Eye (tissue), 1 donor: Measurements from ENCODE around the gene CASTOR1.

ENCODE experiments used
- DNase-seq: peaks from one replicate; pipeline ENCODE4 v3.0.0-alpha.2; 2015

Gene CASTOR1

GRCh38 chr22:30318799-30319419 lies 29.6 kb upstream of the CASTOR1 start:
- no peak for DNase-seq

GRCh38 chr22:30317778-30318177 lies 28.5 kb upstream of the CASTOR1 start:
- no peak for DNase-seq

DNA sequence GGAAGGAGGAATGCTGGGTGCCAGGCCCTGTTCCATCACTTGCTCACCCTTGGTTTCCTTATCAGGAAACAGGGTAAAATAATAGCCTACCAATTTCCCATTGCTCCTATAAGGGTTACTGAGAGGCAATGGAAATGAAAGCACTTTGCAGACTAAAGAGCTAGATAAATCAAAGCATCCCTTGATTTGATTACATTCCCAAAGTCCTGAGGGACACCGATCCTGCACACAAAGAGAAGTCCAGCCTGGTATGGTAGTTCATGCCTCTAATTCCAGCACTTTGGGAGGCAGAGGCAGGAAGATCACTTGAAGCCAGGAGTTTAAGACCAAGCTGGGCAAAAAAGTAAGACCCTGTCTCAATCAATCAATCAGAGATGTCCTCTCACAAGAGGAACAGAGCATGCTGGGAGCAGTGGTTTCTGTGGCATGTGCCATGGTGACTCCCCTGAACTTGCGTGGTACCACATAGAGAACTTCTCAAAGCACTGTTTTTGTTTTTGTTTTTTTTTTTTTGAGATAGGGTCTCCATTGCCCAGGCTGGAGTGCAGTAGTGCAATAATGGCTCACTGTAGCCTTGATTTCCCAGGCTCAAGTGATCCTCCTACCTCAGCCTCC lies 26.8 kb upstream of the CASTOR1 start:
- DNase-seq = no peak

GRCh38 chr22:30314915-30315314 lies 25.6 kb upstream of the CASTOR1 start:
- DNase-seq = no peak

GRCh38 chr22:30313527-30314363 lies 24.4 kb upstream of the CASTOR1 start:
- DNase-seq = no peak

- DNase-seq = no peak
Observed at GRCh38 chr22:30312053-30312452, 22.7 kb upstream of the CASTOR1 start.

DNA sequence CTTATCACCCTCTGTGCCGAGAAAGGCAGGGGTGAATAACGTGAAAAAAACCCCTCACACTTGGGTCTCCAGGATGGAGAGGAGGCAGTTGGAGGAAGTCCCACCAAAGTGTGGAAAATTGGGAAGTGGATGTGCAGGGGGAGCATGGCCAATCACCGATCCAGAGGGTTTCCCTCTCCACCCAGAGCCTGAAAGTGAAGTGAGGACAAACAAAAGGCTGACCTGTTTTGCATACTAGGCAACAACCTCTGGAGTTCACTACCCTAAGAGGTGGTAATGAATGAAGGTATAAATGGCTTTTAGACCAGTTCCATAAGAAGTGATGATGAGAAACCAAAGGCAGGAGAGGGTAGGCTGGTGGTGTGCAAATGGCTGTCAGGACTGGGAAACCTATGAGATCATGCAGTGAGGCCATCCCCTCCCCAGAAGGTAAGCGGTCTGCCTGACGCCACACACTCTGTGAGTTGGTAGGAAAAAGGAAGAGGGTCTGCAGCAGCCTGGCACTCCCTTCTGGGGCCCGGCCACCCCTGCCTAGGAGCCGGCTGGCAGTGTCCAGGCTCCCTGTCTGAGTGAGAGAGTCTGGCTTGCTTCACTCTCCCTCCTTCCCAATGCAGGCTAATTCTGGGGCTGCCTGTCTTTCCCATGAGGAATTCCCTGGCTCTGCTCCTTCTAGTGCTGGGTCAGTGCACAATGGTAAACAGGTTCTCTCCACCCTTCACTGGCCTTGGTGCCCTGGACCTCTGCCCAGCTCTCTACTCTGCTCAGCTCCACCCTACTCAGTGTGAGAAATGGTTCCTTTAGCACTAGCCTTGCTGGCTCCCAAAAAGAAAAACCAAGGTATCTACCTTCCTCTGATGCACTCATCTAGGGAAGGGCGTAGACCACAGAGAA lies 21.8 kb upstream of the CASTOR1 start:
- peak; percentile 16 for DNase-seq

GRCh38 chr22:30309951-30310741 lies 20.8 kb upstream of the CASTOR1 start:
- no peak for DNase-seq

GRCh38 chr22:30308518-30309230 lies 19.4 kb upstream of the CASTOR1 start:
- DNase-seq = peak; percentile 35

DNA sequence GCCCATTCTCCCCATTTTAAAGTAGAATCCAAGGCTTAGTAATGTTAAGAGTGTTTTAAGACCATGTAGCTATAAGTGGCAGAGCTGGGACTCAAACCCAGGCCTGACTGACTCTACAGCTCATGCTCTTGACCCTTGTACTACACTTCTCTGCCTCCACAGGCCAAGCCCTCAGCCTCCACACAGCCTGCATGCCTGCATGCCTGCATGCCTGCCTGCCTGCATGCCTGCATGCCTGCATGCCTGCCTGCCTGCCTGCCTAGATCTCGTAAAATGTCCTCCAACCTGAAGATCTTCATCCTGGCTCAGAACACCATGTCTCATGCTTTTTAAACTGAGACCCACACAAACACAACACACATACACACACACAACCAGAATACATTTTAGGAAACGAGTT lies 18.8 kb upstream of the CASTOR1 start:
- no peak for DNase-seq

DNA sequence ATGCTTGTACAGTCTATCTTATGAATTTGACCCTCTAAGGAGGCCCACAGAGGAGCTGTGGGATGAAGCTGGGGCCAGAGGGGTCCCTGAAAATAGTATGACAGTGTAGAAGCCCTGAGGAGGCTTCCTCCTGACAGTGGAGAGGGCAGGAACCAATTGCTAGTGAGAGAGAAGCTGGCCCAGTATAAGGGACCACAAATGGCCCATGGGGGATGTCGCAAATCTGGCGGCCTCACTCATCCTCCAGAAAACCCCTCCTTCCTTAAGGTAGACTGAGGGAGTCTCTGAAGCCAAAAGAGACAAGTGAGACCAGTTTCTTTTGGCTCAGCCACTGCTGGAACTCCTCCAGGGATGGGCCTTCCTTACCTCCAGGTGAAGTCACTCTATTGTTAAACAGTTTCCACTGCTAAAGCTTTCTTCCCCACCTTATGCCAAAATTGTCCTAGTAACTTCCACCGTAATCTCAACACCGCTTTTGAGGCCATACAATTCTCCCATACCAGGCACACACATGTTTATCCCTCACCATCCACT lies 17.8 kb upstream of the CASTOR1 start:
- DNase-seq = no peak

GRCh38 chr22:30306627-30307011 lies 17.3 kb upstream of the CASTOR1 start:
- no peak for DNase-seq

GRCh38 chr22:30305906-30306626 lies 16.8 kb upstream of the CASTOR1 start:
- DNase-seq = no peak

DNA sequence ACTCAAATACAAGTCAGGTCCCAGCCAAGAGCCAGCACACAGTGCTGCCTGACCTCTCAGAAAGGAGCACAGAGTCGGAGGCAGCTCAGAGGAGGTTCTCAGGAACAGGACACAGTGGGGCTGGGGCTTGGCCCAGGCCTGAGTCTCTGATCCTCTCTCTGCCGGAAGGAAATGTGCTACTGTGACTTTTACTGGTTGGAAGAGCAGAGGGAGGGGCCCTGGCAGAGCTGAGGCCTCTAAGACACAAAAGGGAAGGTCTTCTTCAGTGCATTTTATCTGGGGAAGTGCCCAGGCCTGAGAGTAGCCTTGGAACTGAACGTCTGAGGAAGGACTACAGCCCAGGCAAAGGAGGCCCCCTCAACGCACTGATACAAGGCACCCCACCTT lies 16.2 kb upstream of the CASTOR1 start:
- no peak for DNase-seq

GRCh38 chr22:30304495-30305244 lies 15.4 kb upstream of the CASTOR1 start:
- no peak for DNase-seq

GRCh38 chr22:30302810-30303138 lies 13.5 kb upstream of the CASTOR1 start:
- no peak for DNase-seq

DNA sequence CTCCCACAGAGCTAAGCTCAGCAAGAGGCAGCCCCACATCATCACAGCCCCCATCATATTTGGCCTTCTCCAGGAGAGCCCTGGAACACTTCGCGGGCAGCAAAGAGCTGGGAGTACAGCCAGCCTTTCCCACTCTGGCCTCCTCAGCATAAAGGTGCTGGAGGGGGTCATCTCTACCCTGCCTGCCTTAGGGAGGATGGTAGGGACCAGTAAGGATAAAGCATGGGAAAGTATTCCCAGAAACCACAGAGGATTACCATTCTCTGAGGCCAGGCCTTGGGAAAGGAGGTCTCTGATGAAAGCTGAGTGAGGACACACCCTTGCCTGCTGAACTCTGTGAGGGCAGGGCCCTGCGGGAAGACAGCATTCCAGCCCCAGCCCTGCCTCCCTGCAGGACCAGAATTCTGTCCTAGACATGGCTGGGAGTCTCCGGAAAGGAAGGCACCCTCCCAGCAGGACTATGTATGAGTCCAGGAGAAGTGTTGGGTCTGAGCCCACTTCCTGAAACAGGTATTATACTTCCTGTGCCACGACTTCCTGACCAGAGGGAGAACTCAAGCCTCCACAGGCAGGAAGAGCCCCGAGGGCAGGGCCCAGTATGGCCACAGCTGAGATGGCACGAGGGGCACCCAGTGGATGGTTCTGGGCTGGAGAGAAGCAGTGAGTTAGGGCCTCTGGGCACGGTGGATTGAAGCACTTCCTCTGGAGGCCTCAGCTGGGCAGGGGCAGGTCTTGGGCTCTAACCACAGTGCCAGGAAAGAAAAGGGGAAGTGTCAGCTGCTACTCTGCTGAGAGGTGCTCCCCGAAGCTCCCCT lies 12.9 kb upstream of the CASTOR1 start:
- DNase-seq = no peak

GRCh38 chr22:30299322-30299721 lies 10.0 kb upstream of the CASTOR1 start:
- no peak for DNase-seq
